ENCODE results near the gene RBM8A.
A peak's percentile ranks its signal among the peaks of the same experiment; 100 is the strongest.

RBM8A gene

GRCh38 chr1:145974721-145975120 is 47.4 kb upstream of the RBM8A start:
- H3K4me3 ChIP-seq (replicated peaks; ENCODE audit: insufficient read depth, low read length): no peak overlapping the region
- no peaks in the 10 kb centered on the region for H3K27me3 ChIP-seq (ENCODE audit: insufficient read depth, poor library complexity, severe bottlenecking)
- H3K27ac ChIP-seq (replicated peaks): no peak overlapping the region
- DNase-seq (ENCODE audit: low read depth in 1 of 2, low spot score in 1 of 2): no peak
- TF ChIP-seq CTCF (IDR thresholded peaks at IDR 0.05; ENCODE audit: insufficient read depth, low read length) (no peak), REST (IDR thresholded peaks at IDR 0.05; ENCODE audit: insufficient replicate concordance, low read depth) (no peak), GABPA (IDR thresholded peaks at IDR 0.05; ENCODE audit: low read depth) (no peak), SPI1 (IDR thresholded peaks at IDR 0.05; ENCODE audit: borderline replicate concordance, low read depth) (no peak), POLR2AphosphoS5 (IDR thresholded peaks at IDR 0.05; ENCODE audit: low read depth) (no peak)

- peak in 1 of 2 experiments; percentile 68 for DNase-seq (ENCODE audit: low read depth in 1 of 2, low spot score in 1 of 2)
- TF ChIP-seq SPI1 (IDR thresholded peaks at IDR 0.05; ENCODE audit: borderline replicate concordance, low read depth) (no peak), GABPA (IDR thresholded peaks at IDR 0.05; ENCODE audit: low read depth) (no peak), POLR2AphosphoS5 (IDR thresholded peaks at IDR 0.05; ENCODE audit: low read depth) (no peak), CTCF (IDR thresholded peaks at IDR 0.05; ENCODE audit: insufficient read depth, low read length) (no peak), REST (IDR thresholded peaks at IDR 0.05; ENCODE audit: insufficient replicate concordance, low read depth) (no peak)
- Histone ChIP-seq H3K27me3 (ENCODE audit: insufficient read depth, poor library complexity, severe bottlenecking) (no peaks in the 10 kb centered on the region), H3K27ac (replicated peaks) (no peak overlapping the region), H3K4me3 (replicated peaks; ENCODE audit: insufficient read depth, low read length) (no peak overlapping the region)
Measured at GRCh38 chr1:145972580-145972979, 45.3 kb upstream of the RBM8A start.

GRCh38 chr1:145967288-145967687 is 40.0 kb upstream of the RBM8A start:
- Histone ChIP-seq H3K4me3 (replicated peaks; ENCODE audit: insufficient read depth, low read length) (no peak overlapping the region), H3K27me3 (ENCODE audit: insufficient read depth, poor library complexity, severe bottlenecking) (no peaks in the 10 kb centered on the region), H3K27ac (replicated peaks) (no peak overlapping the region)
- DNase-seq (ENCODE audit: low read depth in 1 of 2, low spot score in 1 of 2): no peak
- no peak for TF ChIP-seq CTCF (IDR thresholded peaks at IDR 0.05; ENCODE audit: insufficient read depth, low read length)
- no peak for TF ChIP-seq REST (IDR thresholded peaks at IDR 0.05; ENCODE audit: insufficient replicate concordance, low read depth)
- no peak for TF ChIP-seq SPI1 (IDR thresholded peaks at IDR 0.05; ENCODE audit: borderline replicate concordance, low read depth)
- TF ChIP-seq GABPA (IDR thresholded peaks at IDR 0.05; ENCODE audit: low read depth): no peak
- TF ChIP-seq POLR2AphosphoS5 (IDR thresholded peaks at IDR 0.05; ENCODE audit: low read depth): no peak

All from HL-60 (cell line).